ENCODE results near the gene DYSF. TPM values are rescaled to one million over a fixed set of nuclear protein-coding genes. Genes with fewer than 3 reads are reported as not detected.

Gene DYSF
- total RNA-seq, 4 donors from 2014 or later = 17.4 to 40.7 (median 18.5) TPM

- no peaks in the 10 kb centered on the region for H3K9me3 ChIP-seq
- no peaks in the 10 kb centered on the region for H3K27me3 ChIP-seq
- DNase-seq (ENCODE audit: extremely low spot score) = no peak
- no peak overlapping the region for H3K4me3 ChIP-seq
- H3K4me1 ChIP-seq = peaks cover 0 to 3% (median 0%) of the 10 kb centered on the region in 4 donors
- no peak overlapping the region for H3K27ac ChIP-seq (replicated peaks in 1 of 4)
- TF ChIP-seq CTCF (IDR thresholded peaks at IDR 0.05) (no peak), POLR2AphosphoS5 (IDR thresholded peaks at IDR 0.05) (no peak), EP300 (IDR thresholded peaks at IDR 0.05) (no peak), POLR2A (IDR thresholded peaks at IDR 0.05; ENCODE audit: low read depth) (no peak)
- intact Hi-C loops (cut with DNase I) = no loop called here
- WGBS = 92% methylated on average over 8 of the region's 8 CpGs
- H3K36me3 ChIP-seq = peaks cover 4 to 87% (median 67%) of the 10 kb centered on the region in 4 donors
Observed at GRCh38 chr2:71669628-71670429, 216.5 kb downstream of the DYSF start.

GRCh38 chr2:71670430-71670795 is 217.1 kb downstream of the DYSF start:
- no peak for TF ChIP-seq EP300 (IDR thresholded peaks at IDR 0.05)
- TF ChIP-seq POLR2A (IDR thresholded peaks at IDR 0.05; ENCODE audit: low read depth) = no peak
- TF ChIP-seq CTCF (IDR thresholded peaks at IDR 0.05) = no peak
- TF ChIP-seq POLR2AphosphoS5 (IDR thresholded peaks at IDR 0.05) = no peak
- no peak for DNase-seq (ENCODE audit: extremely low spot score)
- Histone ChIP-seq H3K4me1 (peaks cover 0 to 3% (median 0%) of the 10 kb centered on the region in 4 donors), H3K27me3 (no peaks in the 10 kb centered on the region), H3K36me3 (peaks cover 4 to 84% (median 64%) of the 10 kb centered on the region in 4 donors), H3K4me3 (no peak overlapping the region), H3K27ac (replicated peaks in 1 of 4) (no peak overlapping the region), H3K9me3 (no peaks in the 10 kb centered on the region)
- 94% methylated on average over 4 of the region's 4 CpGs for WGBS
- intact Hi-C loops (cut with DNase I) = no loop called here

GRCh38 chr2:71671203-71671854 is 218.0 kb downstream of the DYSF start:
- Histone ChIP-seq H3K4me3 (no peak overlapping the region), H3K27ac (replicated peaks in 1 of 4) (no peak overlapping the region), H3K36me3 (peaks cover 4 to 77% (median 55%) of the 10 kb centered on the region in 4 donors), H3K9me3 (no peaks in the 10 kb centered on the region), H3K27me3 (no peaks in the 10 kb centered on the region), H3K4me1 (no peaks in the 10 kb centered on the region)
- TF ChIP-seq POLR2A (IDR thresholded peaks at IDR 0.05; ENCODE audit: low read depth) = no peak
- no peak for TF ChIP-seq CTCF (IDR thresholded peaks at IDR 0.05)
- TF ChIP-seq EP300 (IDR thresholded peaks at IDR 0.05) = no peak
- no peak for TF ChIP-seq POLR2AphosphoS5 (IDR thresholded peaks at IDR 0.05)
- no peak for DNase-seq (ENCODE audit: extremely low spot score)
- intact Hi-C loops (cut with DNase I) = no loop called here
- WGBS = 78% methylated on average over 6 of the region's 6 CpGs

- H3K4me3 ChIP-seq = no peak overlapping the region
- H3K4me1 ChIP-seq = no peaks in the 10 kb centered on the region
- 83% methylated on average over 18 of the region's 28 CpGs for WGBS
- H3K36me3 ChIP-seq = peaks cover 4 to 68% (median 47%) of the 10 kb centered on the region in 4 donors
- no peak overlapping the region for H3K27ac ChIP-seq (replicated peaks in 1 of 4)
- no peaks in the 10 kb centered on the region for H3K27me3 ChIP-seq
- no peaks in the 10 kb centered on the region for H3K9me3 ChIP-seq
- intact Hi-C loops (cut with DNase I) = no loop called here
- DNase-seq (ENCODE audit: extremely low spot score) = no peak
- TF ChIP-seq POLR2AphosphoS5 (IDR thresholded peaks at IDR 0.05) = no peak
- TF ChIP-seq CTCF (IDR thresholded peaks at IDR 0.05) = no peak
- TF ChIP-seq EP300 (IDR thresholded peaks at IDR 0.05) = no peak
- no peak for TF ChIP-seq POLR2A (IDR thresholded peaks at IDR 0.05; ENCODE audit: low read depth)
Observed at GRCh38 chr2:71671895-71672825, 218.8 kb downstream of the DYSF start.
